ENCODE data around the gene SKOR1. TPM values are rescaled to one million over a fixed set of nuclear protein-coding genes. Genes with fewer than 3 reads are reported as not detected.

Gene SKOR1
- total and polyA plus RNA-seq, 2 of the 8 experiments (the other 6 are each of a cell fraction or from before 2014, with no cell fraction given): 0.03 to 0.11 TPM

- CTCF ChIA-PET (ENCODE audit: partially characterized antibody): interaction anchor here (1.1 to 1.6 kb wide), 5 partner anchors 21 to 420 kb away, joined by 3 to 8 read pairs (median 4); no protein-coding TSS in a partner anchor
- WGBS, 2 experiments (ENCODE audit: extremely low coverage in 1 of 2, insufficient coverage in 1 of 2, insufficient read length in 1 of 2, insufficient replicate concordance in 2 of 2, low coverage in 1 of 2, low lambda C conversion rate in 2 of 2, missing lambda C conversion rate in 1 of 2): 78% methylated on average over 6 of the region's 6 CpGs; no CpG with 5 or more reads in 1 of the 2 experiments
- TF ChIP-seq NRF1 (IDR thresholded peaks at IDR 0.05; ENCODE audit: low read depth, low read length) (no peak), EP300 (IDR thresholded peaks at IDR 0.05; ENCODE audit: borderline replicate concordance in 1 of 2, low read depth in 2 of 2, low read length in 2 of 2) (no peak), SAP30 (IDR thresholded peaks at IDR 0.05; ENCODE audit: insufficient read depth, insufficient replicate concordance, low read length) (no peak), RNF2 (IDR thresholded peaks at IDR 0.05; ENCODE audit: borderline replicate concordance, low read depth, low read length, missing control alignments, poor library complexity, severe bottlenecking) (no peak), CBX8 (IDR thresholded peaks at IDR 0.05; ENCODE audit: borderline replicate concordance, low read depth, low read length) (no peak), CHD1 (IDR thresholded peaks at IDR 0.05; ENCODE audit: low read depth, low read length) (no peak), POLR2AphosphoS5 (IDR thresholded peaks at IDR 0.05; ENCODE audit: low read depth, low read length) (no peak), KDM1A (IDR thresholded peaks at IDR 0.05; ENCODE audit: borderline replicate concordance, low read length) (no peak), CTBP2 (IDR thresholded peaks at IDR 0.05; ENCODE audit: borderline replicate concordance, insufficient read depth, insufficient read length, low read length) (no peak), CREB1 (IDR thresholded peaks at IDR 0.05) (no peak), POLR2A (IDR thresholded peaks at IDR 0.05; ENCODE audit: control extremely low read depth in 1 of 2, low read depth in 2 of 2, low read length in 2 of 2) (no peak), ZNF274 (IDR thresholded peaks at IDR 0.05; ENCODE audit: borderline replicate concordance, extremely low read depth, low read length) (no peak), NANOG (IDR thresholded peaks at IDR 0.05; ENCODE audit: insufficient read depth, low read depth, low read length, poor library complexity, severe bottlenecking) (no peak)
These were observed 58.7 kb downstream of the SKOR1 start for GRCh38 chr15:67884009-67884408.

More at GRCh38 chr15:67884009-67884408, 58.7 kb downstream of the SKOR1 start:
- DNase-seq (ENCODE audit: low read depth in 1 of 2, low spot score in 2 of 2) (no peak), FAIRE-seq (no peak)
- no peak overlapping the region; a peak in 1 of 7 replicates for H3K9ac ChIP-seq (replicated peaks in 1 of 4; ENCODE audit: extremely low read depth in 1 of 4, low read depth in 3 of 4, low read length in 3 of 4)
- H2AK5ac ChIP-seq (ENCODE audit: low read depth, low read length): no peak overlapping the region
- H3K36me3 ChIP-seq (ENCODE audit: control insufficient read depth in 2 of 4, insufficient read depth in 4 of 4, low read length in 3 of 4): no peaks in the 10 kb centered on the region
- H3K27me3 ChIP-seq (replicated peaks in 1 of 4; ENCODE audit: control insufficient read depth in 3 of 4, extremely low read depth in 1 of 4, insufficient read depth in 3 of 4, low read length in 3 of 4): peaks cover 0 to 8% (median 2%) of the 10 kb centered on the region in 4 experiments; a peak in 2 of 7 replicates
- H3K27ac ChIP-seq (ENCODE audit: low read depth, low read length): no peak overlapping the region
- H4K5ac ChIP-seq (ENCODE audit: insufficient read length, low read depth, low read length): no peak overlapping the region
- H3K14ac ChIP-seq (ENCODE audit: insufficient read length): no peak overlapping the region
- no peak overlapping the region for H2BK5ac ChIP-seq (ENCODE audit: low read depth, low read length)
- peaks cover 3 to 8% (median 6%) of the 10 kb centered on the region in 4 experiments; a peak in 6 of 7 replicates for H3K4me1 ChIP-seq (replicated peaks in 1 of 4; ENCODE audit: control insufficient read depth in 3 of 4, insufficient read depth in 4 of 4, low read length in 3 of 4)
- H3K23me2 ChIP-seq (ENCODE audit: low read depth, low read length): peaks cover 2% of the 10 kb centered on the region; the same call in 1 of the 2 replicates
- H3K56ac ChIP-seq (replicated peaks; ENCODE audit: insufficient read length, low read depth, low read length): no peak overlapping the region
- no peaks in the 10 kb centered on the region for H3K9me3 ChIP-seq (ENCODE audit: insufficient read depth in 2 of 2, low read depth in 1 of 2, low read length in 1 of 2)
- no peak overlapping the region for H2BK15ac ChIP-seq (ENCODE audit: low read length)
- H3K4ac ChIP-seq (replicated peaks; ENCODE audit: insufficient read length, low read depth, low read length): no peak overlapping the region
- H4K8ac ChIP-seq (ENCODE audit: extremely low read depth, insufficient read depth, low read length): no peak overlapping the region
- no peak overlapping the region for H2BK12ac ChIP-seq (ENCODE audit: low read depth, low read length)
- no peak overlapping the region for H2BK120ac ChIP-seq (replicated peaks; ENCODE audit: low read depth, low read length)
- POLR2A ChIA-PET (ENCODE audit: partially characterized antibody): interaction anchor here (0.8 to 2.3 kb wide), 6 partner anchors 10 to 174 kb away, joined by 3 to 10 read pairs (median 5); no protein-coding TSS in a partner anchor
- no peaks in the 10 kb centered on the region for H3K79me1 ChIP-seq (ENCODE audit: low read depth, low read length)
- H3K79me2 ChIP-seq (ENCODE audit: control insufficient read depth in 1 of 2, insufficient read depth in 2 of 2, low read length in 2 of 2): no peaks in the 10 kb centered on the region
- no peak overlapping the region for H3K23ac ChIP-seq (ENCODE audit: insufficient read length)
- peak overlapping the region; percentile 61 to 66 for H3K4me2 ChIP-seq (ENCODE audit: insufficient read depth in 1 of 2, low read depth in 2 of 2, low read length in 2 of 2)
- no peaks in the 10 kb centered on the region for H4K20me1 ChIP-seq (replicated peaks in 1 of 2; ENCODE audit: control insufficient read depth in 1 of 2, insufficient read depth in 2 of 2, low read length in 2 of 2)
- H2BK20ac ChIP-seq (ENCODE audit: low read length): no peak overlapping the region
- H2AFZ ChIP-seq (ENCODE audit: low read length): no peak overlapping the region; the same call in 1 of the 2 replicates
- H3K4me3 ChIP-seq (ENCODE audit: extremely low read depth in 1 of 4, insufficient read depth in 2 of 4, low read depth in 3 of 4, low read length in 4 of 4): peak overlapping the region in 1 of 4 experiments; percentile 62; a peak in 3 of 8 replicates
- H3K18ac ChIP-seq (ENCODE audit: extremely low read depth, low read length): no peak overlapping the region
- H4K91ac ChIP-seq (replicated peaks; ENCODE audit: insufficient read length, low read length): no peak overlapping the region
